Right ventricle myocardium superior (tissue), 1 donor: ENCODE results near the gene SUPT3H. TPM values are rescaled to one million over a fixed set of nuclear protein-coding genes. Genes with fewer than 3 reads are reported as not detected.

Source experiments
- ATAC-seq: fragments of 200-7000 bp; cut with Tn5 transposase; one replicate; pipeline ENCODE4 v1.9.1; 2020; ENCODE audit warnings: mild to moderate bottlenecking; ENCODE audit not compliant: poor library complexity
- DNase-seq: peaks from one replicate; pipeline ENCODE4 v3.0.0-alpha.2; 2020
- intact Hi-C: fragments of 100-400 bp; cut with DNase I; formaldehyde crosslinking; loops from one replicate; pipeline ENCODE4 v1.11.2; 2022
- total RNA-seq: library from RNA; stranded (reverse); fragmentation: NEBNext Ultra II Directional; extraction: Animal tissue kit (Norgen Biotek cat#: 25700); gene quantifications from one replicate; pipeline ENCODE4 v1.2.1, GENCODE V29; 2021
- donor health status: DM: no; HTN: yes; CAD: no; lungs with severe emphysema.

Gene SUPT3H
- total RNA-seq, 1 donor from 2014 or later = 3.4 TPM

DNA sequence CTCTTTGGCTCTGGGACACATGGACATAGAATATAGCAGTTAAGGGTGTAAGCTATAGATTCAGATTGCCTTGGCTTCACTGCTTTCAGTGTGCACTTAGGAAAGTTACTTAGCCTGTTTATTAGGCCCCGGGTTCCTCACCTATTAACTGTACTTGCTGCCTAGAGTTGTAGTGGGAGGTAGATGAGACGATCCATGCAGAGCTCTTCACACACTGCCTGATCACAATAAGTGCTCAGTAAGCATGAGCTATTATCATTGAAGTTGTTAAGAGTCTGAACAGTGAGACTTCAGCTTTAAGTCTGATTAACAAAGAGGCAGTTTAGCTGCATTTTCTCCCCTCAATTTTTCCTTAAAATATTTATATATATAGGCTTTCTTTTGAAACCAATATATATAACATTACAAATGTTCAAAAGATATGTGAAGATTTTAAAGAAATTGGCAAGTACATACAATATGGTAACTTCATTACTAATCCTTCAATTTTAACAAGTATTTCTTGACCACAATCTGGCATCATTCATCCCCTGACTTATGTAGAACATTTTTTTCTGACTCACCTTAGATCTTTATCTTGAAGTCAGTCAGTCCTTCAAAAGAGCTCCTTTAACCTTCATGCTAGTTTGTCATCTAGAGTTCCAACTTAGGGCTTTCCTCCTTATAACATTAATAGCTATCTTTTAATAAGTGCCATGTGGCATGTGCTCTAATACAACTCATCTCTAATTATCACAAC lies 20.5 kb upstream of the SUPT3H start:
- intact Hi-C loops = no loop called here
- ATAC-seq = no peak
- DNase-seq = no peak

DNA sequence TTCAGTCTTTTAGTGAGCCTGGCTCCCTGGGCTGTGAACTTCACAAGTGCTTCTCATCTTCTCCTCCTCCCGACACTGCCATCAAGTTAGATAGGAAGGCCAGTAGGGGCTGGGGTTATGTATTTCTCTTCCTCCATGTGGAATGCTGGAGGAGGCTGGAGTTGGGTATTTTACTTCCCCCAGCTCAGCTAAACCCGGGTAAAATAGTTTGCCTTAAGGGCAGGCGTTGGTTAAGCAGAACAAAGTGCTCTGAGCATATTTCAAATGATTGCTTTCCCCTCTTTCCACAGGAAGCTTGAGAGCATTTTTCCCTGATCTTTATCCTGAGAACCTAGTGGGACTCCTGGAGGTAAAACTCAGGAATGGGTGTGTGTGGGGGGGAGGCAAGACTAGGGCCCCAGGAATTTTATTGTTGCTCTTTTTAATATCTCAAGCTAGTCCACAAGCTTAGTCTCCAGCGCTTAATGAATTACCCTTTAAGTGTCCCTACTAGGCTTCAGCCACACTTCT lies 16.9 kb upstream of the SUPT3H start:
- intact Hi-C loops = no loop called here
- ATAC-seq (no peak), DNase-seq (no peak)

DNA sequence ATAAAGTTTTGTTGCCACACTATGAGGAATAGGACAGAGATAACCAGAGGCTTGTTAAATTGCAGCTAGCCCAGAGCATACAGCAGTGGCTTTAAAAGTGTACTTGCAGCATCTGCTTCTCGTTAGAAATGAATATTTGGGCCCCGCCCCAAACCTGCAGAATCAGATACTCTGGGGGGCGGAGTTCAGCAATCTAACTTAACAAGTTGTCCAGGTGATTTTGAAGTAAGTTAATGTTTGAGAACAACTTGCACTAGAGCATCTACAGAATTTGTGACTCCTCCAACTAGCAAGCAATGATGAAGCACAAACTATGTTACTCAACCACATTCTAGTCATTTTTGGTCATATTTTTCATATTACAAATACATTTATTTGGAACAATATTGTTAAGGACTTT lies 10.6 kb upstream of the SUPT3H start:
- intact Hi-C loops = no loop called here
- DNase-seq = no peak
- ATAC-seq = no peak

DNA sequence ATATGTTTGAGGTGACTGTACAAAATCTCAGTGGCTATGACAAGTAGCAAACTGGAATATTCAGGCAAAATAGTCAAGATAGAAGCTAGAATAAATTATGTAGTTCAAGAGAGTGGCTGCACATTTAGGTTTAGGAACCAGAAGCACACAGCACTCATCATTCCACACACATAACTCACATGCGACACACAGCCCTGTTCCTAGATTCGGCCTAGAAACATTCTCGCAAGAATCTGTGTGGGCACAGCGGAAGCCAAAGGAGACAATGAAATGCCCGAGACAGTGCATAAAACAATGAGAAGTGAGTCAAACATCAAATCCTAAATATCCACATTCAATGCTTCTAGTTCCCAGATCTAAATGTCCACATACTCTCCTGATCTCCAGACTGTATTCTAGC lies 9.5 kb upstream of the SUPT3H start:
- DNase-seq (no peak), ATAC-seq (no peak)
- intact Hi-C loops = no loop called here

DNA sequence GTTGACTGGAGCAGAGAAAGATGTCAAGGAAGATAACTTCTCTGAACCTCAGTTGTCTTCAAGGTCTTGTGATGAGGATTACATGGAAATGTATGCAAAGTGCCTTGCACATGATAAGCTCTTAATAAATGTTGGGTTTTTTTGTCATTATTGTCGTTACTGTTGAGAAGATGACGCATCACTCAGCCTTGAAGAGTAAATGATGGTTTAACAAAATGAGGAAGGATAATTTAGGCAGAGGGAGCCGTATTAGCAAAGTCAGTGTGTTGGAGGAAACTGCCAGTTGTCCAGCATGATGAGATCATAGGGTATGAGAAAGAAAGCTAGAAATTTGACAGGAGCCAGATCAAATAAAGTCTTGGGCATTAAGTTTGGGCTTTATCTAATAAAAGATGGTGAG lies 8.8 kb upstream of the SUPT3H start:
- ATAC-seq (no peak), DNase-seq (no peak)
- intact Hi-C loops = no loop called here

DNA sequence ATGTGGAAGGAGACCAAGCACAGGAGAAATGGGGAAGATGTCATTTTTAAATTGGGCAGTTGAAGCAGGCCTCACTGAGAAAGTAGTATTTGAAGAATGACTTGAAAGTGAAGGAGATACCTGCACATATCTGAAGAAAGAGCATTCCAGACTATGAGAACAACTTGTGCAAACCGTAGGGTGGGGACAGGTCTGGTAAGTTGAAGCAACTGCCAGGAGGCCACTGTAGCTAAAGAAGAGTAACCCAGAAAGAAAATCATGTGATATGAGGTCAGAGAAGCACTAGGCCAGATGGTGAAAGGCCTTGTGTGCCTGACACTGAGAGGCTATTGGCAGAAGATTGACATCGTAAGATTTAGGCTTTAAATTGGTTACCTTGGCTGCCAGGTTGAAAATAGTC lies 4.7 kb upstream of the SUPT3H start:
- ATAC-seq = no peak
- DNase-seq = no peak
- intact Hi-C loops = no loop called here

DNA sequence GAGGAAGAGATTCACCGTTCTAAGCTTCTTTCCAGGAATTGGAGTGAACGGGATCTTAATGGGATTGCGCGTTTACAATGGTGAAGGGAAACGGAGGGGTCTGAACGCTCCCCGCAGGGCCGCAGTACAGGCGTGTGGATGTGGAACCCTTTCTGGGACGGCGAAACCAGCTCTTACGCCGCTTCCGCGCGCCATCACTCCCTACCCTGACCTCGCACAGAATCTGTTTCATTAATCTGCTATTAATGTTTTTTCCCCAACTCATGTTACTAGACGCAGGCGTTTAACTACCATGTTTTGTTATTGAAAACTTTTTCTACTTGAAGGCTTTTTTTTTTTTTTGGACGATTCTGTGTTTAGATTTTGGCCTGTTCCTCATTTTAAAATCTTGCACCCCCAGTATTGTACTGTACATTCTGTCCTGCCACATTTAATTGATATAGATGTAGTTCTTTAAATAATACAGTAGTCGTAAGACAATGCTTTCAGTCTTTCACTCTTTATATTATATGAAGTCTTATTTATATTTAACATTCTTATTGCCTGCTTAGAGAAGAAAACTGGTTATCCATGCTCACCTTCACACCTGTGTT lies 696 bp upstream of the SUPT3H start:
- ATAC-seq (peak; percentile 54), DNase-seq (peak; percentile 67)
- intact Hi-C loops = no loop called here

DNA sequence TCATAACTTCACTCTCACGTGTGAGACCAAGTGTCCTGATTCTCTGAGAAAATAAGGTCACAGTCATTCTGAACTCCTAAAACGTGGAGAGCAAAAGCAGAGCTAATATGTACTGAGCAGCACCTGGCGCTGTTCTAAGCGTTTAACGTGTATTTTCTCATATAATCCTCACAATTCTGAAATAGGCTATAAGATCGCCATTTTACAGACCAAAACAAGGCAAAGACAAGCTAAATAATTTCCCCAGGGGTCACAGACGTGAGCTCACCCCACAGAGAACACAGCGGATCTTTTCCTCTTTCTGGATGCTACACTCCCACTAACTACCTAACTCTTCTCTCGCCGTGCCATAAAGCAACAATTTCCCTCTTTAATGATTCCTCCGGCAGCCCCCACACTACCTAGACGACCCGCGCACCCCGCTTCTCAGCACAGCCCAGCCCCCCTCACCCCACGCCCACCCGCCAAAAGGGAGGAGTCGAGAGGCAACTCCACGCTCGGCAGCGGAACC lies 636 bp downstream of the SUPT3H start:
- intact Hi-C loops = no loop called here
- ATAC-seq (peak; percentile 2), DNase-seq (no peak)

DNA sequence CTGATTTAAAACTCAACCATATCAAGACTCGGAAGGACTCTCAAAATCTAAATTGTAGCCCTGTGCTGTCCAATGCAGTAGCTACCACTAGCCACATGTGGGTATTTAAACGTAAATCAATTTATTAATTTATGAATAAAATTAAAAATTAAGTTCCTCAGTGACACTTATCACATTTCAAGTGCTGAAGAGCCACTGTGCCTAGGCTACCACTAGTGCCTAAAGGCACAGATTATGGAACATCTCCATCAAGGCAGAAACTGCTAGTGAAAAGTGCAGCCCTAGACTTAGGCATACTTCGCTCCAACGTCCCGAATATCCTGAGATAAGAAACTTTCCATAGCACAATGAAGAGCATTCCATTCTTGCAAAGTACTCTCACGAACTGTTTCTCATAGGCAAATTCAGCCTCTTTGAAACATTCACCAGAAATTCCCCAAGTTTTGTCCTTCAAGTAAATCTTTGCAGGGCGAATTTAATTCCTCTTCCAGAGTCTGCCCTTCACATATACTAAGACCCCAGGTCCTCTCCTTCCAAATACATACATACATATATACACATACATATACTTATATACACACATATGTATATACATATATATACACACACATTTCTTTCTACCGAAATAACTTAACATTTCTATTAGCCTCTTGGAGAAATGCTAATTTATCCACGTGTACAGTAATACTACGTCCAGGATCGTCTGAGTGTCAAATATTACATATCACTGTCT lies 1.3 kb downstream of the SUPT3H start:
- no peak for ATAC-seq
- intact Hi-C loops = no loop called here
- DNase-seq = no peak

DNA sequence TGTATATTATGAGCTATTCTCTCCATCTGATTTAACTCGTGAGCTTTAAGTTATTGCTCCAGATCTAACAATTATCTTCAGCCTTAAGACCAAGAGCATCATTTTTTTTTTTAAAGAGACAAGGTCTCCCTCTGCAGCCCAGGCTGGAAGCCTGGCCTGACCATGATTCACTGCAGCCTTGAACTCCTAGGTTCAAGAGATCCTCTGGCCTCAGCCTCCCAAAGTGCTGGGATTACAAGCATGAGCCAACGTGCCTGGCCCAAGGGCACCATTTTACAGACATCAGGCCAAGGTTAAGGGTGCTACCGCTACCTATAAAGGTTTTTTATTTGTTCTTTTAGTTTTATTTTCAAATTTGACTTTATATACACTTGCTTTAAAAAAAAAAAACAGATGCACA lies 2.3 kb downstream of the SUPT3H start:
- no peak for DNase-seq
- no peak for ATAC-seq
- intact Hi-C loops = no loop called here

DNA sequence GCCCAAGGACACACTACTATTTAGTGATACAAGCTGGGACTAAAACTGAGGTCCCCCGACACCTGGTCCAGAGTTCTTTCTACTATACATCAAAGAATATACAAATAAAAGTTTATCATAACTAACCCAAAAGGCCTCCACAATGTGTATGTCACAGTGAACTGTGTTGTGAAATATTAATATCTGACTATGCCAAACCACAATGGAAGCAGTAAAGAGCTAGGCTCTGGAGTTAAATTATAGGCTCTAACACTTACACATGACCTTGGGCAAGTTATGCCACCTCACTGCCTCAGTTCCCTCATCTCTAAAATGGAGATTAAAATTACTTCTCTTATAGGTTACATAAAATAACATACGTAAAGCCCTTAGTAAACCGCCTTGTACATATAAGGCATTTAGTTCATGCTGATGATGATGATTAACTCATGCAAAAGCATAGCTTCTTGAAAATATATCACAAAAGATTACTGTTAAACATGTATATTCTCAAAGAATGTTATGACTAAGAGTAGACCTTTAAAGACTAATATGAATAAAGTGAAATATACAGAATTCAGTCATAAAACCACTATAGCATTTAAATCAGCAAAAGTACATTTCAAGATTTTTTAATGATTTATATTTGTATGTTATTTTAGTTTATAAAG lies 5.7 kb downstream of the SUPT3H start:
- intact Hi-C loops = no loop called here
- DNase-seq (no peak), ATAC-seq (no peak)

DNA sequence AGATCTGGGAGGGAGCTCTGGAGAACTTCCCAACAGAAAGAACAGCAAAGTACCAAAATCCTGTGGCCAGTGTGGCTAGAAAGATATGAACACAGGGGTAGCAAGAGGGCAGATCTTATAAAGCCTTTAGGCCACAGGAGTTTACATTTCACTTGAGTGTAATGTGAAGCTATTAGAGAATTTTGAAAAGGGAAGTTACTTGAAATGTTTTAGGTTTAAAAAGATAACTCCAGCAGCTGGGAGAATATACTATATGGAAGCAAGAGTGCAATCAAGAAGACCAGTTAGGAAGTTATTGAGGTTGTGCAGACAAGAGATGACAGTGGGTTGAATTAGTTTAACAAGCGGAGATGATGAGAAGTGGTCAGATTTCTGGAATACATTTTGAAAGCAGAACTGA lies 7.9 kb downstream of the SUPT3H start:
- intact Hi-C loops = no loop called here
- ATAC-seq (no peak), DNase-seq (no peak)

DNA sequence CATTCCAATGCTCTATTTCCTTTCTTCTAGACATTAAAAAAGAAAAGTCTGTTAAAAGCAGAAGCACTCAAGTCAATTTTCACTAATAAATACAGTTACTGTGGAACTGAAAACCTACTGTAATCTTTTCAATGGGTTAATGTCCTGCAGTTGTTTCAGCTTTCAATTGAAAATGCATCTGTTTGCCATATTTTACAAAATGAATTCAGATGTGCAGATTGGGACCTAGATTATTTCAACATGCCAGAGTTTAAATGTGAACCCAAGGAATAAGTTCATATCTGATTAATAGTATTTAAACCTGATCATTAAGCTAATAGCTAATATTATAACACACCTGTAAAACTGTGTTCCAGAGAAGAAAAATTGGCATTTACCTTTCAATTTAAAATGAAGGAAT lies 9.7 kb downstream of the SUPT3H start:
- no peak for DNase-seq
- intact Hi-C loops = no loop called here
- no peak for ATAC-seq

DNA sequence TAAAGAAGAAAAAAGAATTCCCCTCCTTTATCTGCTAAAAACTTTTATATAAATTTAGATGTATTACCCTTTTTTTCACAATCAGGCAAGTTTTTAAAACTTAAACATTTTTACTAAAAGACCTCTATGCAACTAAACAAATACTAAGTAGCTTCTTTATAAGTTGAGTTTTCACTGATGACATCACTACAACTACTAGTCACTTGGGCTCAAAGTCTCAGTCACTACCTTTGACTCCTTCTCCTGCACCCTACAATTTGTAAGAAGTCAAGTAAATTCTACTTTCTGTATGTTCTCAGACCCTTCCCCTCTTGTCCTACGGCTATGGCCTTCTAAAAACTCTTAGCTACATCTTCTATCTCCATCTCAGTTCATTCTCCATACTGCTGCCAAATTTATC lies 11.2 kb downstream of the SUPT3H start:
- intact Hi-C loops = no loop called here
- DNase-seq (no peak), ATAC-seq (no peak)

DNA sequence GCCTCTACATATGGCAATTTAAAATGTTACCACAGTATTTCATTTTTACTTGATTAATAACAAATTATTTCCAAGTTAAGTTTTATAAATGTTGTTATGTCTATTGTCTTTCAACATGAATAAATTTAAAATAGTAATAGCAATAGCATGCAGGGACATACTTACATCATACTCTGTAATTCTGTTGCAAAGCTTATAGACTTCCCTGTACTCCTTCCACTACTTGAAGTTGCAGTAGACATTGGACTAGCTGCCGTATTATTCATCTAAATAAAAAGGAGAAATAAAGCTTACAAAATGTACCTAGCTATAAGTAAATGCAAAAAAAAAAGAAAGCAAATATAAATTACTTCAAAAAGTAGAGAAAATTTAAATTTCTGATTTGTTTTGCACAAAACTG lies 12.7 kb downstream of the SUPT3H start:
- no peak for ATAC-seq
- DNase-seq = no peak
- intact Hi-C loops = no loop called here

DNA sequence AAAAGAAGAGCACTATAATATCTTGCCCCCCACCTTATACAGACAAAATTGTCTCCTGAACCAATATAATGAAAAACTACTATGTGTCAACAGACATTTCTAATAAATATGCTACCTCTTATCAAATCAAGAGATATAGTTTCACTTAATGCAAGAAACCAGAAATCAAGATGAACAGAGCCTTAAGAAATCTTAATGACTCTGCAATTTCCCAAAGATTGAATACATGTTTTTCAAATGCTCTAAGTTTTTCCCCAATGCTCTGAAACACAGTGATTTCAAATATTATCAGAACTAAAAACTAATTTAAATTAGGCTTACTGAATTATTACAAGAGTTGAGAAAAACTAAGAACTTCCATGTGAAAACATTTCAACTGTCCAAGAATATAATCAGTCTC lies 13.3 kb downstream of the SUPT3H start:
- intact Hi-C loops = no loop called here
- ATAC-seq (no peak), DNase-seq (no peak)

DNA sequence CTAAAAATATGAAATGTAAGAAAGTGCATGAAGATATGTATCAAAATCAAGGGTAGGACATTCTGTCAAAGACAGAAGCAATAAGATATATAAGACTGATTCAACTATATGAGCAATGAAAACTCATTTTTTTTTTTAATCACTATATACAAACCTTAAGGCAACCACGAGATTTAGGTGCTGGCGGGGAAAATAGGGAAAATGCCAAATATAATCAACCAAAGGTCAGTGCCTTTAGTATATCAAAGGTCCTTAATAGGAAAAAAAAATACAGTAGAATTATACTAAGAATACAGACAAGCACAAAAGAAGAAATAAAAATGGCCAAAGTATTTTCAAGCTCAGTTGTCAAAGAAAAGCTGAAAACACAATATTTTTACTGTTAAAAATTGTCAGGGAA lies 24.1 kb downstream of the SUPT3H start:
- no peak for ATAC-seq
- no peak for DNase-seq
- intact Hi-C loops = no loop called here

DNA sequence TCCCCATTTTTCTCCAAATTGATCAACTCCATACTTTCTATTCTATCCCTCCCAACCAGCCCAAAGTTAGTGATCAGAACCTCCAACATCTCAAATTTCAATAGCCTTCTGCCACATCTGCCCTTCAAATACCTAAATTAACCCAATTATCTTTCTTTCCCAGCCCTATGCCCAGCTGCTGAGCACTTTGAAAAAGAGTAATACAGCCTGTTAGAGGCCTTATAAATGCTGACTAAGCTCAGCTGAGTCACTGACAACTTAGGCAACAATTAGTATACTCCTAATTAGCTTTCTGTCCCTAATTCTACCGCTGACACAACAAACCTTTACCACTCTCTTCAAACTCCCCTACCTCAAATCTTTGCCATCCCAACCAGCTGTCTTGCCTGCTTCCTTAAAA lies 26.1 kb downstream of the SUPT3H start:
- intact Hi-C loops = no loop called here
- DNase-seq = no peak

DNA sequence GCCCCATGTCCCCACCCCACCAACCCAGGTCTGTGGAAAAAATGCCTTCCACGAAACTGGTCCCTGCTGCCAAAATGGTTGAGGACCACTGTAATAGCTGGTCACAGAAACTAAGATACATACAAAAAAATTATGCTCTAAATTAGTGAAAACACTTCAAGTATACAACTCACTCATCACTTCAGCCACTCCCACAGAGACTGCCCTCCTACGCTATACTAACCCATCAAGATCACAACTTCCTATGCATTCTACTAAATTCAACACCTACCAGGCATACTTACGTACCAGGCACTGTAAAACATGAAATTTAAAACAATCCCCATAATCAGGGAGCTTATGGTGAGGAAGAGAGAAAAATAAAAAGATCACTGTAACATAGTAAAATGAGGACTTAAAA lies 26.7 kb downstream of the SUPT3H start:
- ATAC-seq (no peak), DNase-seq (no peak)
- intact Hi-C loops = no loop called here

More for the DNA sequence above, 26.1 kb downstream of the SUPT3H start:
- no peak for ATAC-seq
